ENCODE data around the gene GABBR2.

GRCh38 chr9:98329281-98329680 is 379.5 kb downstream of the GABBR2 start:
- TF ChIP-seq CTCF (IDR thresholded peaks at IDR 0.05) = no peak
- TF ChIP-seq POLR2A (IDR thresholded peaks at IDR 0.05) = no peak
